Motor neuron (in vitro differentiated cells): ENCODE data around the gene TLX1. TPM values are rescaled to one million over a fixed set of nuclear protein-coding genes. Genes with fewer than 3 reads are reported as not detected.

Experiments used
- ATAC-seq, 8 experiments: fragments of 200-7000 bp; cut with Tn5 transposase; replicated peaks in 6 of 8; 2 replicates each; pipeline ENCODE4 v1.8.0; 2021; ENCODE audit warnings: mild to moderate bottlenecking in 8 of 8, moderate library complexity in 8 of 8
- H3K27ac ChIP-seq, 2 donors: fragments of 250-450 bp; sonication (Bioruptor Pico); 2 replicates each; pipeline ENCODE4 v1.9.0; 2021; ENCODE audit warnings: antibody characterized with exemption in 2 of 2, mild to moderate bottlenecking in 2 of 2, moderate library complexity in 1 of 2
- H3K4me1 ChIP-seq, 2 donors: fragments of 250-450 bp; sonication (Bioruptor Pico); replicated peaks in 1 of 2; 2 replicates each; pipeline ENCODE4 v1.6.1; 2021; ENCODE audit warnings: antibody characterized with exemption in 2 of 2, mild to moderate bottlenecking in 2 of 2, moderate library complexity in 1 of 2
- H3K4me3 ChIP-seq, 5 donors: fragments of 250-450 bp; sonication (Bioruptor Pico); 2 replicates each; pipeline ENCODE4 v1.9.0; 2021; ENCODE audit warnings: antibody characterized with exemption in 5 of 5, mild to moderate bottlenecking in 5 of 5, moderate library complexity in 4 of 5
- WGBS, 10 experiments: fragments of 450-650 bp; shearing (Covaris generic); methylation state at CpG; one replicate each; pipeline ENCODE4 v1.0.0; 2022; 5-methylcytosine and 5-hydroxymethylcytosine counted together
- in situ Hi-C, 9 experiments: fragments of 400-800 bp; cut with MboI; loops; one replicate each; pipeline ENCODE4 v1.15.0; 2021; ENCODE audit warnings: low sequenced_read_pairs in 9 of 9, low pct_unique_long_range_greater_than_20kb in 2 of 9; ENCODE audit not compliant: unreplicated experiment in 9 of 9
- total RNA-seq, 8 experiments: library from RNA; unstranded; fragments of 300-600 nt; gene quantifications; 2 replicates each; pipeline versions ENCODE4 v1.2.3 to v1.2.4, GENCODE V29; 2022

Gene TLX1
- total RNA-seq, 8 experiments from 2014 or later = 0.05 to 0.66 (median 0.45) TPM; not detected in 3

DNA sequence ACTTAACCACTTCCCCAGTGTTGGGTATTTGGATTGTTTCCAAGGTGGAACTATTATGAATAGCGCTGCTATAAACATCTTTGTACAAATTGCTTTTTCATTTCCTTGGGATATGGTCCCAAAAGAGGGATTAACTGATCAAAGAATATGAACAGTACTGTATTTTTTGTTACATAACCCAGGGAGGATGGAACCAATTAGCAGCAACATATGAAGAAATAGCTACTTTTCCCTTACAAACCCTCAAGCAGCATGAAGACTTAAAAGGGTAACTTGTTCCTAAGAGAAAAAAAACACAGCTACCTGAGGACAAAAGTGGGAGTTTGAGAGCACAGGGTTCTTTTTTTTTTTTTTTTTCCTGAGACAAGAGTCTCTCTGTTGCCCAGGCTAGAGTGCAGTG is 13.1 kb upstream of the TLX1 start:
- ATAC-seq = no peak
- in situ Hi-C loops = no loop called here
- Histone ChIP-seq H3K4me3 (no peak overlapping the region), H3K27ac (no peak overlapping the region), H3K4me1 (peaks cover 3 to 10% of the 10 kb centered on the region in 2 donors)
- WGBS, 10 experiments = 0 to 100% (median 82%) methylated on average over 1 of the region's 1 CpG; no CpG with 5 or more reads in 2 of the 10 experiments

DNA sequence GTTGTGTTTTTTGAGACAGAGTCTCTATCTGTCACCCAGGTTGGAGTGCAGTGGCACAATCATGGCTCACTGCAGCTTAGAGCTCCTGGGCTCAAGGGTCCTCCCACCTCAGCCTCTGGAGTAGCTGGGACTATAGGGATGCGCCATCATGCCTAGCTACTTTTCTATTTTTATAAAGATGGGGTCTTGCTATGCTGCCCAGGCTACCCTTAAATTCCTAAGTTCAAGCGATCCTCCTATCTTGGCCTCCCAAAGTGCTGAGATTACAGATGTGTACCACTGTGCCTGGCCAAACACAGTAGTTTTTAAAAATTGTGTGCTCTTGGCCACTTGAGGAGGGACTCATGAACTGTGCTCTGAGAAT is 10.6 kb upstream of the TLX1 start:
- in situ Hi-C loops = no loop called here
- H3K27ac ChIP-seq = no peak overlapping the region
- H3K4me3 ChIP-seq = no peak overlapping the region
- no peak for ATAC-seq
- 80 to 100% (median 100%) methylated on average over 1 to 2 of the region's 2 CpGs; no CpG with 5 or more reads in 4 of the 10 experiments for WGBS, 10 experiments
- peaks cover 5 to 10% of the 10 kb centered on the region in 2 donors for H3K4me1 ChIP-seq

DNA sequence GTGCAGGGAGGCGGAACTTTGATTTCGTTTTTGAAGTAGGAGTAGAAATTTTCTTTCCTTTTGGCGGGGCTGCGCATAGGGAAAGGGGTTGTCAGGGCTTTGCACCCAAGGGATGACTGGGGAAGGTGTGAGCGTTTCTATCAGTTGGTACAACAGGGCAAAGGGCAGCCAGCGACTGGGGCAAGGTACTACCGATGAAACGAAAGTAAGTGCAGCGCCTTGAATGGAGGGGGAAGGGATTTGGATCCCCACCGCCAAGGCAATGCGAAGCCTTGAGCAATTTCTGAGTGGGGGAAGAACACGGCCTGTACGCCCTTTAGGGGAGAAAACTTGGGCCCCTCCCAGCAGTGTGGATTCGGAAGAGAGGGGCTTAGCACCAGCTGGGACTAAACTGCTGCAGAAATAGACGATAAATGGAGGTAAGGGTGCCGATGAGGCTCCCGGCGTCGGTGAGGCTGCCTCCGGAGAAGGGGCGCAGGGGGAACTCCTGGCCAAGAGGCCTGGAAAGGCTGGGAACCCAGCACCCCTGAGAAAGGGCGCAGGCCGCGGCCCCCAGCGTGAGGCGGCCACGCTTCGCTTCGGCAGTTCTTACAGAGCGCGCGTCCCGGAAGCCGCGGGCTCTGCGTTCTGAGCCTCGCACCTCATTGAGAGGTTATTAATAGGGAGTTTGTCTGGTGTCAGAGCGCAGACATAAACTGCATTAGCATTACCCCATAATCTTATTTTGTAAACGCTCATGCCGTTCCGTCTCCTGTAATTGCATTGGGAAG is 10.0 kb upstream of the TLX1 start:
- in situ Hi-C loops = no loop called here
- ATAC-seq = peak in 3 of 8 experiments; percentile 25 to 53 (median 41)
- 0 to 63% (median 9%) methylated on average over 2 to 36 of the region's 41 CpGs for WGBS, 10 experiments

DNA sequence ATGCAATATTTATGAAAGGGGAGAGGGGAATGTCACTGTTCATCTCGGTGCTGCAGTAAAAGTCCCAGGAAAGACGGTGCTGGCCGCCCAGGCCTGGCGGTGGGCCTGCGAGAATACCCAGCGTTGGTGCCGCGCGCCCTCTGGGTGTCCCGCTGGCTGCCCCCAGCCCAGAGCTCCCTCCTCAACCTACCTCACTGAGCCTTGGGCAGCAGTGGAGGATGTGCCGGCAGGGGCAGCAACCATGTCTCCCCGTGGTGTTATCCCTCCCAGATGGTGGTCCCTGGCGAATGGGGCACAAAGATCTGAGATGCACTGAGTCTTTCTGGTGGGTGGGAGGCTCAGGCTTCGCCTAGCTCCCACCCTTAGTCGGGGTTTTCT is 9.5 kb upstream of the TLX1 start:
- peak in 1 of 8 experiments; percentile 55 for ATAC-seq
- H3K4me3 ChIP-seq = no peak overlapping the region
- in situ Hi-C loops = no loop called here
- no peak overlapping the region for H3K27ac ChIP-seq
- WGBS, 10 experiments = 20% methylated on average over 1 of the region's 15 CpGs; no CpG with 5 or more reads in 9 of the 10 experiments
- peaks cover 5 to 10% of the 10 kb centered on the region in 2 donors for H3K4me1 ChIP-seq

More for the DNA sequence above, 10.0 kb upstream of the TLX1 start:
- Histone ChIP-seq H3K4me3 (no peak overlapping the region), H3K4me1 (peaks cover 5 to 10% of the 10 kb centered on the region in 2 donors), H3K27ac (no peak overlapping the region)

DNA sequence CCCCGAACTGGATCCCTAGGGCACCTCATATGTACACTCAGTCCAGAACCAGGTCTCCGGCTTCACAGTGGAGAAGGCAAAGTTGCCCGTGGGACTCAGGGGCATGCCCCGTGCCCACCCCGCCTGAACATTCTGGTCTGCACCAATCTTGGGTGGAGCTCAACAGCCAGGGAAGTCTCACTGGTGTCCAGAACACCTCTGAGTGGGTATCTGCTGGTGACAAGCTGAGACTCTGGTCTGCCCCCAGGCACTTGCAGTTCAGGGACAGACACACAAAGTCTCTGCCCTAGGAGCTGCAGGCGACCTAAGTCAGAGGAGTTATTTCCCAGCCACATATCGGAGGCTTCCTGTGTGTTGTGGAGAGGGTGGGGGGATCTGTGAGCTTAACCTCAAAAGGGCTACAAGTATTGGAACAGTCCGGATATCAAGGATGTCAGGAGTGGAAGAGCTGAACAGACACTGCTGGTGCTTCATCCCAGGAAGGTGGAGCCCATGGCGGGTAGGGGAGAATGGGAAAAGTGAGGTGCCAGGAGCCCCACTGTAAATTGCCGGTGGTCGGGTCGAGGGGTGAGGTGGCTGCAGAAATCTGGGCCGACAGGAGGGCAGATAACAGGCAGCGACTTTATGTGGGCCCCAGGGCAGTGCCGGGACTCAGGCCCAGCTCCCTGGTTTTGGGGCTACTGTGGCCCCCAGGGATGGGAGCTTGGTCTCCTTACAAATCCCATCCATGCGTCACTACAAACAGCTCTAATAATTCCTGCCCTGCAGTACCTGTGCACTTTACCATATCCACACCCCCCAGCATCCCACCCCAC is 8.6 kb upstream of the TLX1 start:
- in situ Hi-C loops = no loop called here
- 10 to 80% (median 49%) methylated on average over 1 to 7 of the region's 16 CpGs; no CpG with 5 or more reads in 4 of the 10 experiments for WGBS, 10 experiments
- H3K4me3 ChIP-seq = no peak overlapping the region

DNA sequence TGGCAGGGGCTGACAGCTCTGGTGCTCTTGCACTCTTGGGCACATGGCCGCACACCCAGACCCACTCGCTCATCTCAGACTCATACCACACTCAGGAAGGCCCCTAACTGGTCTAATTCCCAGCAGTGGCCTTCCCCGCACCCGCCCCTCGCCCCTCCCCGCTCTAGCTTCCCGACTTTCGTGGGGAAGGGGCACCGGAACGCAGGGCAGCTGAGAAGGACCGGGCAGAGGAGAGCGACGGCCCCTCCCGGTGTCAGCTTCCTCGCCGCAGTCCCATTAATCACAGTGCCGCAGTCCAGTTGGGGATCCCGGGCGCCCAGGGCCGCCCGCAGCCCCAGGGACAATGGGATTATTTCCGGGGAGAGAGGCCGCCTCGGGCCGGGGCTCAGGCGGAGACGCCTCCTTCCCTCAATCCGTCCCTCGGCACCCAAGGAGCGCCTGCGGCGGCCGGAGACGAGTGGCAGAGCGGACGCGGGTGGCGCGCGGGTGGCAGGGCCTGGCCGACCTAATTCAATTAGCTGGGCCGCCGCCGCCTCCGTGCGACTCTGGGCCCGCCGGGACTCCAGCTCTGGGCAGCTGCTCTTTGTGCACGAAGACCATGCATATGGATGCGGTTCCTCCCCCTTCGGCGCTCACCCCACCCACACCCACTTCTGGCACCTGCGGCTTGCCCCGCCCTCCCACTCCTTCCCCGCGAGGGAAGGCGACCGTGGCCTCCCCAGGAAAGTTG is 7.8 kb upstream of the TLX1 start:
- WGBS, 10 experiments = 0 to 3% methylated on average over 5 to 7 of the region's 58 CpGs; no CpG with 5 or more reads in 8 of the 10 experiments
- in situ Hi-C loops = no loop called here
- Histone ChIP-seq H3K4me1 (peaks cover 5 to 10% of the 10 kb centered on the region in 2 donors), H3K4me3 (peak overlapping the region in 2 of 5 donors; percentile 9 to 22), H3K27ac (no peak overlapping the region)
- ATAC-seq = peak; percentile 68 to 83 (median 78)

More for the DNA sequence above, 8.6 kb upstream of the TLX1 start:
- Histone ChIP-seq H3K4me1 (peaks cover 5 to 10% of the 10 kb centered on the region in 2 donors), H3K27ac (no peak overlapping the region)
- no peak for ATAC-seq

DNA sequence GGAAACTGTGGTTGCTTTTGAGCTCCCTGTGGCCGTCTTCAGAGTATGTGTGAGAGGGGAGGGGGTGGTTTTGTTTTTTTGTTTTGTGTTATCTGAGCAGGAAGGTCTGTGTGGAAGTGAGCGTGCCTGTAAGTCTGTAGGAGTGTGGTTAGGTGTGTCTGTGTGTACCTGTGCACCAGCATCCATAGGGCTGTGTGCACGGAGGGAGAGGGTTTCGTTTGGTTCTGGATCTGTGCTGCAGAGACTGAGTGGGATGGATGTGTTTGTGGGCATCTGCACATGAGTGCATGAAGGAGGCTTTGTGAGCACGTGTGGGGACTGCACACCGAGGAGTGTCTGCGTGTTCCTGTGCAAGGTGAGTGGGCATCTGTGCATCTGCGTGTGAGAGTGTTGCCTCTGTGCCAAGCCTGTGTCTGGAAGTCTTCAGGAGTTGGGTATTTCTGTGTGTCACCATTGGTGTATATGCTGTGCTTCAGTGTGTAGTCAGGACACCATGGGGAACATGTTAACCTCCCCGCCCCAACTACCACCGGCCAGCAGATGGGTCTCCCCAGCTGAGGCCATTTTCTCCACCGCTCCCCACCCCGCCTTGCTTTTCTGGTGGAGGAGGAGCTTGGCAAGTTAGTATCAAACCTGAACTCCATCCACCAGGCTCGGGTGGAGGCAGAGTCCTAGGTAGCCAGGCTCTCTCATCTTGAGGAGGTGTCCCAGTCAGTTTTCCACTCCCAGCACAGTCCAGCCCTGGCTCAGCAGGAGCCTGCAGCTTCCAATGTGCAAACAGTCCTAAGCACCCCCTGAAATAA is 7.1 kb upstream of the TLX1 start:
- in situ Hi-C loops = no loop called here

DNA sequence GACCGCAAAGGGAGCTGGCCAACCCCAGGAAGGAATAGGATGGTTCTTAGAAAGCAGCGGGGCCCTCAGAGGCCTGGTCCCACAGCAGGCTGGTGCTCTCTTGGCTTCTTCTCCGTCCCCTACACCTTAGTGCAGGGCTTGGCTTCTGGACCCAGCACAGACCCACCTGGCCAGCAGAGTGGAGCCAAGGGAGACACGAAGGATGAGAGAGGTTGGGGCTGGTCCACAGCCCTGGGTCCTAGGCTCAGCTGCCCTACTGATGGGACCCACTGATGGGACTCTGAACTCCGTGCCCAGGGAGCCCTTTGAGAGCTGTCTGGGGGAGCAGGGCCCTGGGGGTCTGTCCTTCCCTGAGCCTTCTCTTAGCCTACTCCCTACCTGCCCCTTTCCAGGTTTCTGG is 6.2 kb upstream of the TLX1 start:
- H3K4me1 ChIP-seq = peaks cover 5 to 10% of the 10 kb centered on the region in 2 donors
- H3K27ac ChIP-seq = no peak overlapping the region
- ATAC-seq = no peak
- no peak overlapping the region for H3K4me3 ChIP-seq
- in situ Hi-C loops = no loop called here
- 0 to 82% (median 30%) methylated on average over 1 to 2 of the region's 5 CpGs; no CpG with 5 or more reads in 6 of the 10 experiments for WGBS, 10 experiments

More for the DNA sequence above, 7.1 kb upstream of the TLX1 start:
- no peak overlapping the region for H3K27ac ChIP-seq
- peak in 3 of 8 experiments; percentile 2 to 13 (median 9) for ATAC-seq
- peaks cover 5 to 10% of the 10 kb centered on the region in 2 donors for H3K4me1 ChIP-seq
- 11 to 44% (median 20%) methylated on average over 1 to 7 of the region's 13 CpGs; no CpG with 5 or more reads in 5 of the 10 experiments for WGBS, 10 experiments
- H3K4me3 ChIP-seq = no peak overlapping the region

DNA sequence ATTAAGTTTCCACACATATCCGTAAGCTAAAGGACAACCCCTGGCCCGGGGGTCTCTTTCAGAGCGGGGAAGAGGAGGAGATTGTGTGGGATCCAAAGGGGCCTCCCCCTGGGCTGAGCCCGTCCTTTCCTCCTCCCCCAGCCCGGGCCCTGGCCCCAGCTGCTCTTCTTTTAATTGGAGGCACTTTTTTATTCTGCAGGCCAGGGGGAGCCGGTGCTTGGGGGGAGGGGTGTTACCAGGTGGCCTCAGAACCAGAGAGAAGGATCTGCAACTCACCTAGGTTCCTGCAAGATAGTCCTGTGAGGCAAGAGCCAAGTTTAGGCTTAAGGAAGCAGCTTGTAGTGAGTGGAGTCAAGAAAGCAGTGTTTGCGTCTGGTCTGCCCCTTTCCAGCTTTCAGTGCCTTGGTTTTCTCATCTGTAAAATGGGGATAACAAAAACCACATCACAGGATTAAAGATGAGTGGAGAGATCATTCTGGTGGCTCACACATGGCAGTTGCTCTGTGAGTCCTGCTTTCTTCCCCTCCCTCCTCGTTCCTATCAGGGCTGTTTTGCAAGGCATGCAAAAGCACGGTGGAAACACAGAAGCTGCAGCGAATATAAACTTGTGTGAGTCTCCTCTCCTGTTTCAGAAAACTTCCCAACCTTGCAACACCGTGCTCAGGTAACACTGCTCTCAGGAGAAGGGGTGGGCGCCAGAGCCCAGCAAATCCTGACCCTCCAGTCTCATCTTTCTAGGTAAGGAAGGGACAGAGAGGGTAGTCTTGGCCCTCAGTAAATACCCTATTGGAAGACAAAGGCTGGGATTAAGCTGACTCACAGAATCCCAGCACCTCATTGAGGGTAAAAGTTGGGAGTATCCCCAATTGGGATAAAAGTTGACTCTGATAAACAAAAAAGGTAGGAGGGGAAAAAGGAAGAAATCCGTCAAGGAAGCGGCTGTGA is 4.1 kb upstream of the TLX1 start:
- no peak for ATAC-seq
- in situ Hi-C loops = no loop called here
- no peak overlapping the region for H3K27ac ChIP-seq
- WGBS, 10 experiments = 5 to 44% (median 10%) methylated on average over 2 to 10 of the region's 14 CpGs; no CpG with 5 or more reads in 1 of the 10 experiments
- no peak overlapping the region for H3K4me3 ChIP-seq
- peaks cover 6 to 10% of the 10 kb centered on the region in 2 donors for H3K4me1 ChIP-seq

DNA sequence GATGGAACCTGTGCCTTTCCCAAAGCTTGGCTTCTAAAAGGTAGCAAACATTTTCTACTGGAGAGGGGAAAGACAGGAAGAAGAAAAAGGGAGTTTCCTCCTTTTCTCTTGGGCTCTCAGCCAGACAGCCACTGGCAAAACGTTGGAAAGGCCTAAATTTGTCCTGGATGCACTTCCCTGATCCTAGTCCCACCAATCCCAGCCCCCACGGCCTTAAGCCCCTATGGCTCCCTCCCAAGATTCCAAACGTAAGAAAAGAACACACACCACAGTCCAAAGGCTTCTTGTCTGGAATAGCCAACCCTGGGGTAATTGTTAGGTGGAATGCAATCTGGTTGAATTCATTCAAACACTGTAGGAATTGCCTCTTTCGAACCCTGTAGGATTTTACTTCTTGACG is 959 bp upstream of the TLX1 start:
- H3K4me1 ChIP-seq = peaks cover 3 to 6% of the 10 kb centered on the region in 2 donors
- WGBS, 10 experiments = 0 to 44% (median 32%) methylated on average over 1 to 3 of the region's 5 CpGs; no CpG with 5 or more reads in 5 of the 10 experiments
- in situ Hi-C loops = no loop called here
- no peak overlapping the region for H3K27ac ChIP-seq
- ATAC-seq = no peak
- H3K4me3 ChIP-seq = no peak overlapping the region

DNA sequence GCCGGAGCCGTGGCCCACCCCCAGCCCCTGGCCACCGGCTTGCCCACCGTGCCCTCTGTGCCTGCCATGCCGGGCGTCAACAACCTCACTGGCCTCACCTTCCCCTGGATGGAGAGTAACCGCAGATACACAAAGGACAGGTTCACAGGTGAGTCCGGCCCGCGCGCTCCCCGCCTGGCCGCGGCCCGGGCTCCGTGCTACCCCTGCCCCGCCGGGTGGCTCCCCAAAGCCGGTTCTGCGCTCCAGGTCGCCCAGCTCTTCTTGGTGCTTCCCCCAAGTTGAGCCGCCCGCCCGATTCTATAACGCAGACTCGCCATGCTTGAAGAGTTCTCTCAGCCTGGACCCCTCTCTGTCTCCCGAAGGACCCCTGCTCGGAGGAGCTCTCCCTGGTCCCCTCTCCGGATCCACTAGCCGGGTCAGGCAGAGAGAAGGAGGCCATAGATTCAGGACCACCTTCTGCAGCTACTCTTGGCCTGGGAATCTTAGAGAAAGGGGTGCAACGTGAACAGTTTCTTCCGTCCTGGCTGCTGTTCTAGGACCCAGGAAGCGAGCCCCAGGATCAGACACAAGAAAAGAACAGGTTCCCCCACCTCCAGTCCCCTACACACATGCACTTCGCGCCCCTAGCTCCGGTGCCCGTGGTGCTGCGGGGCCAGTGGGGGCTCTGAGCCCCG is 999 bp downstream of the TLX1 start:
- 4 to 24% (median 15%) methylated on average over 1 to 8 of the region's 39 CpGs; no CpG with 5 or more reads in 6 of the 10 experiments for WGBS, 10 experiments
- in situ Hi-C loops = no loop called here
- Histone ChIP-seq H3K4me1 (peaks cover 3 to 6% of the 10 kb centered on the region in 2 donors), H3K27ac (no peak overlapping the region), H3K4me3 (peak overlapping the region in 2 of 5 donors; percentile 31)
- ATAC-seq = no peak
